HG03521 (cell line): ENCODE measurements around the gene DNAH17.
"Not testable (repeated sequence)": the region's sequence is repeated elsewhere in the genome, so short reads cannot be mapped to it uniquely, and the experiment has no call there.

ENCODE experiments used
- ATAC-seq: cut with Tn5 transposase; IDR thresholded peaks from one replicate; pipeline ENCODE4 v1.9.1; 2021; ENCODE audit warnings: mild to moderate bottlenecking, moderate library complexity; ENCODE audit not compliant: unreplicated experiment

Gene DNAH17

DNA sequence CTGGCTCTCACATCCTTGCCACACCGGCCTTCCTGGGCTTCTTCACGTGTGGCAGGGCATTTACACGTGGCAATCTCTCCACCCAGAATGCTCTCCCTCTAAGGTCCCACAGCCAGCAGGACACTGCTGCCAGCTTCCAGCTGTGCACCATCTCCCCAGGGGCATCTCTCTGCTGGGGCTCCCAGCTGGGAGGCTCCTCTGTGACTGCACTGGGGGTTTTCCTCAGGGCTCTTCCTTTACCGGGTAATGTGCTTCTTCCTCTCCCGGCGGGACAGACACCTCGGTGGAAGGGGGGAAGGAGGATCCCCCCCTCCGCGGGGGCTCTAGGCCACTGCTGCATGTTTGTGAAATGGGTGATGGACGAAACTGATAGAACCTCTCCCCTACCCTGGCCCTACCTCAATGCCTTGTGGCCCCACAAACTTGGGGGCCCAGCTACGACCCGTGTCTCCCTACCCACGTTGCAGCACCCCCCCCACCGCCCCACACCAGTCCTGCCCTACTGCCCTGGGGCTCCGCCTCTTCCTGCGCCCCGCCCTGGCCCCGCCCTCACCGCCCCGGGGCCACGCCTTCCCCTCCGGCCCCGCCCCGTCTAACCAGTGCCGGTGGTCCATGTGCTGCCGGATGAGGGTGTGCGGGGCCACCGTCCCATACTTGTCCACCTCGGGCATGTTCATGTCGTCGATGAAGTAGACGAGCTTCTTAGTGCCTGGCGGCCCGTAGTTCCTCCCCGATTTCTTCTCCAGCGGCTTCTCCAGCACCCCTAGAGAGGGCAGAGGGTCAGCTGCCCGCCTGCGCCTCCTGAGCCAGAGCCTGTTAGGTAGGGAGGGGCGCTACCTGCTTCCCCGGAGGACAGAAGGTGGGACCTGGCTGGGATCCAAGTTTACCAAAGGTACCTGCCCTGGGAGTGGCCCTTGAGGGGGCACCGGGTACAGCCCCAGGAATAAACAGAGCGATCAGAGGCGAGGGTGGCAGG is 92.6 kb downstream of the DNAH17 start:
- ATAC-seq: no peak

DNA sequence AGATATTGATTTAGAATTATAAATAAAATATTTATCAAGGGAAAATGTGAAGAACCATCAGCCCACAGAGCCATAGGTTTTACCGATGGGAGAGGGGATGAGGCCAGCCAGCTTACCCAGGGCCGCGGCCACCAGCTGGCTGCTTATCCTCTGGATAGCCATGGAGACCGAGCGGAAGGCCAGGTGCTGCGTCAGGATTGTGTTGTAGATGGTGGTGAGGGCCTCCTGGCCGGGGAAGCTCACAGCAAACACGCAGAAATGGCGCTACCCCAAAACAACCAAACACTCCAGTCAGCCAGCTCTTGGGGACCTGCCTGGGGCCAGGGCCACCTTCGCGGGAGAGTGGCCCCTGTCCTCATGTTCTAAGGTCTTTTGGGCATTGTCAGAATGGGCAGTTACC is 97.8 kb downstream of the DNAH17 start:
- ATAC-seq: no peak

DNA sequence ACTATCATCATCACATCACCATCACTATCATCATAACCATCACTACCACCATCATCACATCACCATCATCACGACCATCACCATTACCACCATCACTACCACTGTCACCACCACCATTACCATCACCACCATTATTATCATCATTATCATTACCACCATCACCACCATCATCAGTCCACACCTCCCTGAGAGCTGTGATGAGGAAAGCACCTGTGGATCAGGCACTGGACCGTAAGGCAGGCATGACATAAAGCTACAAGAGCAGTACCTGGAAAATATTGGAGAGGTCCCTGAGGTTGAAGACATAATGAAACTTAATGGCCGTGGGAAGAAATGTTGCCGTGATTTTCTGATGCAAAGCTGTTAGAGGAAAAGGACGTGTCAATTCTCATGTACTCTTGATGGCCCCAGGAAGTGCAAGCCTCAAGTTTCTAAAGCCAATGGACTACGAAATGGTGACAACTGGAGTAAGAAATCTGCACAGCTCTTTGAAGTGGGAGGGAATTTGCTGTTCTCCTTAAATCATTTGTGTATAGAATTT is 98.4 kb downstream of the DNAH17 start:
- no peak for ATAC-seq

- no peak for ATAC-seq
Measured at GRCh38 chr17:78477913-78478756, 99.1 kb downstream of the DNAH17 start.

DNA sequence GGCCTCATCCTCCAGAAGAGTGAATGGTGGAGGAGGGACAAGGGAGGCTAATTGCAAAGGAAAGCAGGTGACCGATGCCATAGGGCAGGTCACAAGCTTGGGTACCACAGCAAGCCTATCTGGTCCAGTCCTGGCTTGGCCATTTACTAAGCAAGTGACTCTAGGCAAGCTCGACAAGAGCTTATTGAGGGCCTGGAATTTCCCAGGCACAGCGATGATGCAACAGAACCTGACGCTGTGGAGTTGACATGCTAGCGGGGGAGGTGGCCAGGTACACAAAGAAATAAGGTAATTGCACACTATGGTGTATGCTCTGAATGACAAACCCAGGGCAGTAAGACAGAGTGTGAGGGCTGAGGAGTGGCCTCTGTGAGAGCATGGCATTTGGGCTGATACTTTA is 100.2 kb downstream of the DNAH17 start:
- ATAC-seq: no peak

- no peak for ATAC-seq
Measured at GRCh38 chr17:78476149-78476548, 101.0 kb downstream of the DNAH17 start.

GRCh38 chr17:78475211-78475610 is 102.0 kb downstream of the DNAH17 start:
- ATAC-seq: no peak

DNA sequence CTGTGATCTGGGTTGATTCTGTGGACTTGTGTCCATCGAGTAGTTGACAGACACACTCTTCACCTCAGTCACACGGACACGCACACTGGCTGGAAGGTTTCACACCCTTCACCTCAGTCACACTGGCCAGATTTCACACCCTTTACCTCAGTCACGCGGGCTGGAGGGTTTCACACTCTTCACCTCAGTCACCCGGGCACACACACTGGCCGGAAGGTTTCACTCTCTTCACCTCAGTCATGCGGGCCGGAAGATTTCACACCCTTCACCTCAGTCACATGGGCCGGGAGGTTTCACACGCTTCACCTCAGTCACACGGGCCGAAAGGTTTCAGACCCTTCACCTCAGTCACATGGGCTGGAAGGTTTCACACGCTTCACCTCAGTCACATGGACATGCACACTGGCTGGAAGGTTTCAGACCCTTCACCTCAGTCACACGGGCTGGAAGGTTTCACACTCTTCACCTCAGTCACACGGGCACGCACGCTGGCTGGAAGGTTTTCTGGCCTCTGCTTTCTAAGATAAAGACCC is 102.5 kb downstream of the DNAH17 start:
- peak; percentile 68 for ATAC-seq

DNA sequence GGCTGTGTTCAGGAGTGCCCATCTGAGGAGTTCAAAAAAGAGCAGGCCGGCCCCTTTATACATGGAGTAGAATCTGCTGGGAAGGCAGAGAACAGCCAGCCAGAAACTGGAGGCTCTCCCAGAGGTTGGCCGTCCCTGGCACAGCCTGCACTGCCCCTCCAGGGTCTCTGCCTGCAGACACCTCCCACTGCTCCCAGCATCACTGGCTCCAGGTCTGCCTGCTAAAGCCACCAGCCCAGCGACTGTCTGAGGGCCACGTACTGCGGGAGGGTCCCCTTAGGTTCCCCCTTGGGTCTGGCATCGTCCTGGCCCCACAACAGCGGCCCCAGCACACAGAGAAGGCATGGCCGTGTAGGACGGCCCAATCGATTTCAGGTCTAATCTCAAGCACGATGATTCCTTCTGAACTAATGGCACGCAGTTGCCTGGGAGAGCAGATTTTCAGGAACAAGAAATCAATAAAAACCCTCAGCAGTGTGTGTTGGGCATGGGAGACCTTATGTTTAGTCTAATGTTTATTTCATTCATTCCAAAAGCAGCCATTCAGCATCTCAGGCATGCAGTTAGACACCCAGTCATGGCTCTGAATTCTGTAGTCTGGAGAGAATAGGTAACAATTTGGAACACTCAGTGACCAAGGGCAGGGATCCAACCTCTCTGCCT is 103.1 kb downstream of the DNAH17 start:
- ATAC-seq: no peak

- no peak for ATAC-seq
Measured at GRCh38 chr17:78472035-78472905, 104.9 kb downstream of the DNAH17 start.

- no peak for ATAC-seq
Measured at GRCh38 chr17:78471635-78472034, 105.6 kb downstream of the DNAH17 start.

DNA sequence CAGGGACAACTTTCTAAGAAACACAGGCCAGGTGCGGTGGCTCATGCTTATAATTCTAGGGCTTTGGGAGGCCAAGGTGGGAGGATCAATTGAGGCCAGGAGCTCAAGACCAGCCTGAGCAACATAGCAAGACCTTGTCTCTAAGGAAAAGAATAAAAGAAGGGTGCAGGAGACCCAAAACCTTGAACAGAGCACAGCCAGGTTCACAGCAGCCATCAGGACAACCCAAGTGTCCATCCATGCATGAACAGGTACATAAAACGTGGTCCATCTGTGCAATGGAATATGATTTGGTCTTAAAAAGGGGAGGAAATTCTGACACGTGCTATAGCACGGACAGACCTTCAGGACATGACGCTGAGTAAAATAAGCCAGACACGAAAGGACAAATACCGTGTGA is 107.8 kb downstream of the DNAH17 start:
- no peak for ATAC-seq

GRCh38 chr17:78468366-78468765 is 108.8 kb downstream of the DNAH17 start:
- ATAC-seq: no peak

- ATAC-seq: no peak
Measured at GRCh38 chr17:78466786-78467715, 110.1 kb downstream of the DNAH17 start.

GRCh38 chr17:78466109-78466785 is 110.9 kb downstream of the DNAH17 start:
- not testable (repeated sequence) for ATAC-seq

DNA sequence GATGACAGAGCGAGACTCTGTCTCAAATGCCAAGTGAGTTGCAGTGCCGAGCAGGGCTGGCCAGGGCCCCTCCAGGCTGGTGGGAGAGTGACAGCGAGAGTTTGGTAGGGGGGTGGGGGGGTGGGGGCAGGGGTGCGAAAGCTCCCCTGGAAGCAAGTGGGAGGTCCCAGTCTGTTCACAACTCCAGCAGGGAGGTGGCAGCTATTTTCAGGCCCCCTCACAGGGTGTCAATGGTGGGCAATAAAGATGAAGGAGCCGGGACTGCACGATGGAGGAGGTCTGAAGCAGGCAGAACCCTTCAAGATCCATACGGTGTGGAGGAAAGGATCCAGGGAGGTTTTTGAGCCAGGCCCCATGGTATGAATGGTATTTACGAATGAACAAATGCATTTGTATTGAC is 115.0 kb downstream of the DNAH17 start:
- no peak for ATAC-seq

DNA sequence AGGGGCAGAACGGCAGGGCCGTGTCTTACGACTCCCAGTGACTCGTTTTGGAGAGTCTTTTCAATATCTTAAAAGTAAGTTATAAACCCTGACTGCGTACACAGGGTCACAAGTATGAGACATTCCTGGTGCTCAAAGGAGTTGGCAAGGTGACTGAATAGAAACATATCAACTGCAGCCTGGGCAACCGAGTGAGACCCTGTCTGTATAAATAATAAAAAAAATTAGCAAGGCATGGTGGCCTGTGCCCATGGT is 115.5 kb downstream of the DNAH17 start:
- no peak for ATAC-seq
